ENCODE results near the gene TSPAN7. TPM values are rescaled to one million over a fixed set of nuclear protein-coding genes. Genes with fewer than 3 reads are reported as not detected.

TSPAN7 gene, protein sequence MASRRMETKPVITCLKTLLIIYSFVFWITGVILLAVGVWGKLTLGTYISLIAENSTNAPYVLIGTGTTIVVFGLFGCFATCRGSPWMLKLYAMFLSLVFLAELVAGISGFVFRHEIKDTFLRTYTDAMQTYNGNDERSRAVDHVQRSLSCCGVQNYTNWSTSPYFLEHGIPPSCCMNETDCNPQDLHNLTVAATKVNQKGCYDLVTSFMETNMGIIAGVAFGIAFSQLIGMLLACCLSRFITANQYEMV
- 12.3 and 12.4 TPM in 2 replicates for total RNA-seq
- 17.2 and 23.2 TPM in 2 replicates for polyA plus RNA-seq

- no peaks in the 10 kb centered on the region for H3K27me3 ChIP-seq
- no peak within 1 kb of the TSS for H3K27ac ChIP-seq
- peak within 1 kb of the TSS; percentile 87 for H3K4me2 ChIP-seq
- TF ChIP-seq EZH2 (IDR thresholded peaks at IDR 0.05; ENCODE audit: borderline replicate concordance) (no peak), EZH2phosphoT487 (IDR thresholded peaks at IDR 0.05; ENCODE audit: low read depth, severe bottlenecking, unreplicated experiment) (no peak)
- TF ChIP-seq, protein P1, sequence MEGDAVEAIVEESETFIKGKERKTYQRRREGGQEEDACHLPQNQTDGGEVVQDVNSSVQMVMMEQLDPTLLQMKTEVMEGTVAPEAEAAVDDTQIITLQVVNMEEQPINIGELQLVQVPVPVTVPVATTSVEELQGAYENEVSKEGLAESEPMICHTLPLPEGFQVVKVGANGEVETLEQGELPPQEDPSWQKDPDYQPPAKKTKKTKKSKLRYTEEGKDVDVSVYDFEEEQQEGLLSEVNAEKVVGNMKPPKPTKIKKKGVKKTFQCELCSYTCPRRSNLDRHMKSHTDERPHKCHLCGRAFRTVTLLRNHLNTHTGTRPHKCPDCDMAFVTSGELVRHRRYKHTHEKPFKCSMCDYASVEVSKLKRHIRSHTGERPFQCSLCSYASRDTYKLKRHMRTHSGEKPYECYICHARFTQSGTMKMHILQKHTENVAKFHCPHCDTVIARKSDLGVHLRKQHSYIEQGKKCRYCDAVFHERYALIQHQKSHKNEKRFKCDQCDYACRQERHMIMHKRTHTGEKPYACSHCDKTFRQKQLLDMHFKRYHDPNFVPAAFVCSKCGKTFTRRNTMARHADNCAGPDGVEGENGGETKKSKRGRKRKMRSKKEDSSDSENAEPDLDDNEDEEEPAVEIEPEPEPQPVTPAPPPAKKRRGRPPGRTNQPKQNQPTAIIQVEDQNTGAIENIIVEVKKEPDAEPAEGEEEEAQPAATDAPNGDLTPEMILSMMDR (IDR thresholded peaks at IDR 0.05; ENCODE audit: poor library complexity): no peak
- peak; percentile 88 for DNase-seq (ENCODE audit: low spot score)
- H3K9me3 ChIP-seq (ENCODE audit: low read depth): no peaks in the 10 kb centered on the region
- no peaks in the 10 kb centered on the region for H3K9me2 ChIP-seq (replicated peaks; ENCODE audit: insufficient read depth)
- H3K4me3 ChIP-seq: peak within 1 kb of the TSS; percentile 52
- WGBS (ENCODE audit: low lambda C conversion rate, missing lambda C conversion rate): 39% methylated on average over 26 of the region's 78 CpGs
- H3K79me2 ChIP-seq: no peaks in the 10 kb centered on the region
- no peaks in the 10 kb centered on the region for H3K4me1 ChIP-seq (ENCODE audit: insufficient read depth)
- H3K36me3 ChIP-seq (replicated peaks; ENCODE audit: insufficient read depth, low read depth): no peaks in the 10 kb centered on the region
- peak within 1 kb of the TSS; percentile 74 for H2AFZ ChIP-seq
- H4K20me1 ChIP-seq (ENCODE audit: insufficient read depth, poor library complexity, severe bottlenecking): no peaks in the 10 kb centered on the region
These were observed at the start of gene TSPAN7 for GRCh38 chrX:38561126-38561868. Gene TSPAN7, plus strand, starts transcription at chrX:38561542. Its CDS starts 5 bp downstream, at chrX:38561547.

DNA sequence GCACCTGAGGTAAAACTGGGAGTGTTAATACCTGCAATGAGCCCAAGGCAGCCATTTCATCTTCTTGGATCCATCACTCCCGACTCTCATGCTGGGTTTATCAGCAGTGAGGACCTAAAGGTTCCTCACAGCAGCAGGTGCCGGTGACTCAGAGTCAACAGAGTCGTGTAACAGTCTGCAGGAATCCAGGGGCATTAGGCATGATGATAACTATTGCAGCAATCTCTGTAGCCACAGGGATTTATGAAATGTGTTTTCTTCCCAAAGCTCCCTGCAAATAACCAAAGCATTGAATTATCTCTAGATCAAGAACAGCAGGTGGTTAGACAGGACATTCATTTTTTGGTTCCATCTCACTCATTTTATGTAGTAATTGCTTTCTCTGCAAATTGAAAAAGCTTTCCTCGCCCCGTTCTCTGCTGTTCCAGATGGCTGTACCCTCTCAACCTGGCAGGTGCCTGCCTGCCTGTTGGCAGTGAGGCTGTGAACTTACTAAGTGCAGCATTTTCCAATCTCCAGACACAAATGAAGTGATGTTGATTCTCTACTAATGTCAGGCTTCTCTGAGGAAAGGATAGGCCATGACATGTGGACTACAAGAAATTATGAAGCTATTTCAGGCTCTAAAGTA lies 48.1 kb upstream of the TSPAN7 start:
- Histone ChIP-seq H2AFZ (no peak overlapping the region), H3K4me2 (no peak overlapping the region), H3K79me2 (no peaks in the 10 kb centered on the region), H3K9me3 (ENCODE audit: low read depth) (no peaks in the 10 kb centered on the region), H3K4me3 (no peak overlapping the region), H3K27ac (no peak overlapping the region), H4K20me1 (ENCODE audit: insufficient read depth, poor library complexity, severe bottlenecking) (no peaks in the 10 kb centered on the region), H3K27me3 (no peaks in the 10 kb centered on the region), H3K9me2 (replicated peaks; ENCODE audit: insufficient read depth) (no peaks in the 10 kb centered on the region), H3K36me3 (replicated peaks; ENCODE audit: insufficient read depth, low read depth) (no peaks in the 10 kb centered on the region), H3K4me1 (ENCODE audit: insufficient read depth) (no peaks in the 10 kb centered on the region)
- 43% methylated on average over 5 of the region's 5 CpGs for WGBS (ENCODE audit: low lambda C conversion rate, missing lambda C conversion rate)
- TF ChIP-seq EZH2 (IDR thresholded peaks at IDR 0.05; ENCODE audit: borderline replicate concordance) (no peak), EZH2phosphoT487 (IDR thresholded peaks at IDR 0.05; ENCODE audit: low read depth, severe bottlenecking, unreplicated experiment) (no peak)
- TF ChIP-seq, protein P1 (IDR thresholded peaks at IDR 0.05; ENCODE audit: poor library complexity): no peak
- DNase-seq (ENCODE audit: low spot score): peak; percentile 39

- no peak overlapping the region for H3K27ac ChIP-seq
- H4K20me1 ChIP-seq (ENCODE audit: insufficient read depth, poor library complexity, severe bottlenecking): no peaks in the 10 kb centered on the region
- no peak overlapping the region for H2AFZ ChIP-seq
- no peaks in the 10 kb centered on the region for H3K9me2 ChIP-seq (replicated peaks; ENCODE audit: insufficient read depth)
- no peak overlapping the region for H3K4me2 ChIP-seq
- no peak for DNase-seq (ENCODE audit: low spot score)
- no peaks in the 10 kb centered on the region for H3K9me3 ChIP-seq (ENCODE audit: low read depth)
- H3K79me2 ChIP-seq: no peaks in the 10 kb centered on the region
- H3K36me3 ChIP-seq (replicated peaks; ENCODE audit: insufficient read depth, low read depth): no peaks in the 10 kb centered on the region
- H3K4me3 ChIP-seq: no peak overlapping the region
- H3K4me1 ChIP-seq (ENCODE audit: insufficient read depth): no peaks in the 10 kb centered on the region
- H3K27me3 ChIP-seq: no peaks in the 10 kb centered on the region
- TF ChIP-seq, protein P1 (IDR thresholded peaks at IDR 0.05; ENCODE audit: poor library complexity): no peak
- TF ChIP-seq EZH2phosphoT487 (IDR thresholded peaks at IDR 0.05; ENCODE audit: low read depth, severe bottlenecking, unreplicated experiment): no peak
- no peak for TF ChIP-seq EZH2 (IDR thresholded peaks at IDR 0.05; ENCODE audit: borderline replicate concordance)
These were observed 47.1 kb upstream of the TSPAN7 start for GRCh38 chrX:38514016-38514854.
